Erythroblast (primary cell): Measurements from ENCODE around the gene TSHZ2.

Experiments
- GATA1 ChIP-seq: IDR thresholded peaks from 2 replicates; pipeline ENCODE4 v1.6.1; 2011; ENCODE audit warnings: low read depth, mild to moderate bottlenecking, control low read depth, low read length, moderate library complexity
- POLR2A ChIP-seq: IDR thresholded peaks from 2 replicates; pipeline ENCODE4 v1.6.1; 2011; ENCODE audit warnings: mild to moderate bottlenecking, low read length

GRCh38 chr20:53260591-53260990, 288.4 kb downstream of the TSHZ2 start:
- TF ChIP-seq POLR2A (no peak), GATA1 (no peak)
